ENCODE results near the gene TAF11L9.
"Not testable (repeated sequence)": the region's sequence is repeated elsewhere in the genome, so short reads cannot be mapped to it uniquely, and the experiment has no call there.

DNA sequence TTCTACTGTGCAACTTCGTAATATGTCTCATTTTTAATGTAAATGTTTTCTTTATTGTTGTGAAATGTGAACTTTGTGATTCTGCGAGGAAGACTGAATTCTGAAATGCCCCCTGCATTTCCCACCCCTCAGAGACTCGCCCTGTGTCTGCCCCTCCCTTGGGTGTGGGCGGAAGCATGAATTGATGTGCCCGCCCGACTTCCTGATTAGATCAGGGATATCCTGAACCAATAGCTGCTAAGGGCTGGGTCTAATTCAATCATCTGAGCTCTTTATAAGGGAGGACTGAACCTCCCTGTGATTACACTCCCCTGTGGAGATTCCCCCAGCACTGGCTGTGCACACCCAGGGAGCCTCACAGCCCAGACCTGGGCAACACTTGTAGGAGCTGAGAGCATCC, 9.7 kb upstream of the TAF11L9 start, which contains the start of gene TAF11L11:
- not testable (repeated sequence) for TF ChIP-seq POLR2A (IDR thresholded peaks at IDR 0.05); CTCF (IDR thresholded peaks at IDR 0.05); POLR2AphosphoS5 (IDR thresholded peaks at IDR 0.05; ENCODE audit: insufficient read depth in 1 of 2, low read depth in 1 of 2)
